Nephron (organoid): ENCODE measurements around the gene PSMD11.

ENCODE experiments used
- H3K27ac Mint-ChIP-seq, 3 experiments: 2 replicates each; pipeline ENCODE4 v1.8.0; 2020; ENCODE audit warnings: mixed read lengths in 3 of 3, mild to moderate bottlenecking in 2 of 3, moderate library complexity in 1 of 3
- H3K27me3 Mint-ChIP-seq: 2 replicates; pipeline ENCODE4 v1.8.0; 2021; ENCODE audit warnings: low read depth, mild to moderate bottlenecking, moderate library complexity, mixed read lengths
- H3K36me3 Mint-ChIP-seq: 2 replicates; pipeline ENCODE4 v1.8.0; 2020; ENCODE audit warnings: low read depth, mixed read lengths
- H3K4me1 Mint-ChIP-seq: 2 replicates; pipeline ENCODE4 v1.8.0; 2020; ENCODE audit warnings: mixed read lengths
- H3K4me3 Mint-ChIP-seq, 3 experiments: 2 replicates each; pipeline ENCODE4 v1.8.0; 2020; ENCODE audit warnings: mild to moderate bottlenecking in 3 of 3, mixed read lengths in 3 of 3, moderate library complexity in 2 of 3
- H3K9me3 Mint-ChIP-seq: 2 replicates; pipeline ENCODE4 v1.8.0; 2020; ENCODE audit warnings: mixed read lengths
- TF ChIP-seq, protein P1 (sequence below), 3 experiments: fragments of 200-600 bp; sonication (generic); IDR thresholded peaks; one replicate each; pipeline ENCODE4 v1.5.0; 2021; ENCODE audit warnings: antibody characterized with exemption in 3 of 3; ENCODE audit not compliant: unreplicated experiment in 3 of 3

The PSMD11 gene

GRCh38 chr17:32440722-32441121 lies 3.6 kb upstream of the PSMD11 start:
- Mint-ChIP-seq H3K27ac (no peak overlapping the region), H3K27me3 (peaks cover 8% of the 10 kb centered on the region), H3K9me3 (peaks cover 6% of the 10 kb centered on the region), H3K4me1 (peaks cover 8% of the 10 kb centered on the region), H3K4me3 (peak overlapping the region; percentile 10 to 41 (median 24)), H3K36me3 (peaks cover 3% of the 10 kb centered on the region)
- TF ChIP-seq, protein P1, sequence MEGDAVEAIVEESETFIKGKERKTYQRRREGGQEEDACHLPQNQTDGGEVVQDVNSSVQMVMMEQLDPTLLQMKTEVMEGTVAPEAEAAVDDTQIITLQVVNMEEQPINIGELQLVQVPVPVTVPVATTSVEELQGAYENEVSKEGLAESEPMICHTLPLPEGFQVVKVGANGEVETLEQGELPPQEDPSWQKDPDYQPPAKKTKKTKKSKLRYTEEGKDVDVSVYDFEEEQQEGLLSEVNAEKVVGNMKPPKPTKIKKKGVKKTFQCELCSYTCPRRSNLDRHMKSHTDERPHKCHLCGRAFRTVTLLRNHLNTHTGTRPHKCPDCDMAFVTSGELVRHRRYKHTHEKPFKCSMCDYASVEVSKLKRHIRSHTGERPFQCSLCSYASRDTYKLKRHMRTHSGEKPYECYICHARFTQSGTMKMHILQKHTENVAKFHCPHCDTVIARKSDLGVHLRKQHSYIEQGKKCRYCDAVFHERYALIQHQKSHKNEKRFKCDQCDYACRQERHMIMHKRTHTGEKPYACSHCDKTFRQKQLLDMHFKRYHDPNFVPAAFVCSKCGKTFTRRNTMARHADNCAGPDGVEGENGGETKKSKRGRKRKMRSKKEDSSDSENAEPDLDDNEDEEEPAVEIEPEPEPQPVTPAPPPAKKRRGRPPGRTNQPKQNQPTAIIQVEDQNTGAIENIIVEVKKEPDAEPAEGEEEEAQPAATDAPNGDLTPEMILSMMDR (IDR thresholded peaks at IDR 0.05; ENCODE audit: unreplicated experiment in 3 of 3), result no peak

DNA sequence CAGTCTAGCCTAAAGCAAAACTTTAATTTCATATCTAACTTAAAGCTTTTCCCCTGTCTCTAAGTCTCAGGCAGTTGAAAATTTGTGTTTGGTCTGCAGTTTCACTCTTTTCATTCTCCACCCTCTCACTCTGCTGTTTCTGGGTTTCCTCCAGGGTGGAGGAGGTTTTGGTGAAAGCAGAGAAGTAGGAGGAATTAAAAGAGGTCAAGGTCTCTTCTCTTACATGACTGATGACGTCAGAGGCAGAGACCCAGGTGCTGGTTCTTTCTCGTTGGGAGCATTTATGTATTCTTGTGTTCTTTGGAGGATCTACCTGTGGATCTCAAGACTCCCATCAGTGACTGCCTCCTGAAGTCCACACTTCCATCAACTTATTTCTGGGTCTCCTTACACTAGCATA lies 2.4 kb upstream of the PSMD11 start:
- Mint-ChIP-seq H3K9me3 (no peaks in the 10 kb centered on the region), H3K27ac (no peak overlapping the region), H3K4me1 (peaks cover 18% of the 10 kb centered on the region)

GRCh38 chr17:32443827-32444300 lies 446 bp upstream of the PSMD11 start:
- TF ChIP-seq, protein P1 (IDR thresholded peaks at IDR 0.05; ENCODE audit: unreplicated experiment in 3 of 3), result peak in 1 of 3 experiments; percentile 99
- H3K4me1 Mint-ChIP-seq, result peaks cover 21% of the 10 kb centered on the region

More for the DNA sequence above, 2.4 kb upstream of the PSMD11 start:
- H3K36me3 Mint-ChIP-seq, result peaks cover 9% of the 10 kb centered on the region
- TF ChIP-seq, protein P1 (IDR thresholded peaks at IDR 0.05; ENCODE audit: unreplicated experiment in 3 of 3), result no peak
- H3K4me3 Mint-ChIP-seq, result peak overlapping the region in 1 of 3 experiments; percentile 12
- peaks cover 8% of the 10 kb centered on the region for H3K27me3 Mint-ChIP-seq

GRCh38 chr17:32445074-32445415 lies 735 bp downstream of the PSMD11 start:
- Mint-ChIP-seq H3K9me3 (no peaks in the 10 kb centered on the region), H3K36me3 (peaks cover 25% of the 10 kb centered on the region), H3K4me3 (peak overlapping the region; percentile 95 to 97 (median 96)), H3K4me1 (peaks cover 21% of the 10 kb centered on the region), H3K27ac (peak overlapping the region; percentile 53 to 91 (median 81)), H3K27me3 (peaks cover 8% of the 10 kb centered on the region)
- TF ChIP-seq, protein P1 (IDR thresholded peaks at IDR 0.05; ENCODE audit: unreplicated experiment in 3 of 3), result no peak

More at GRCh38 chr17:32443827-32444300, 446 bp upstream of the PSMD11 start:
- peak overlapping the region in 2 of 3 experiments; percentile 86 to 91 for H3K27ac Mint-ChIP-seq
- H3K27me3 Mint-ChIP-seq, result peaks cover 8% of the 10 kb centered on the region
- H3K9me3 Mint-ChIP-seq, result no peaks in the 10 kb centered on the region
- peaks cover 17% of the 10 kb centered on the region for H3K36me3 Mint-ChIP-seq
- H3K4me3 Mint-ChIP-seq, result peak overlapping the region; percentile 95 to 97 (median 96)

- H3K27me3 Mint-ChIP-seq, result peaks cover 8% of the 10 kb centered on the region
- H3K27ac Mint-ChIP-seq, result peak overlapping the region; percentile 53 to 91 (median 81)
- TF ChIP-seq, protein P1 (IDR thresholded peaks at IDR 0.05; ENCODE audit: unreplicated experiment in 3 of 3), result no peak
- no peaks in the 10 kb centered on the region for H3K9me3 Mint-ChIP-seq
- peaks cover 27% of the 10 kb centered on the region for H3K36me3 Mint-ChIP-seq
- peaks cover 21% of the 10 kb centered on the region for H3K4me1 Mint-ChIP-seq
- peak overlapping the region; percentile 95 to 97 (median 96) for H3K4me3 Mint-ChIP-seq
Observed at GRCh38 chr17:32445497-32445896, 1.2 kb downstream of the PSMD11 start.

GRCh38 chr17:32445971-32446370 lies 1.7 kb downstream of the PSMD11 start:
- Mint-ChIP-seq H3K27me3 (peaks cover 8% of the 10 kb centered on the region), H3K4me3 (peak overlapping the region; percentile 95 to 97 (median 96)), H3K9me3 (no peaks in the 10 kb centered on the region), H3K36me3 (peaks cover 32% of the 10 kb centered on the region), H3K27ac (peak overlapping the region in 2 of 3 experiments; percentile 53 to 81), H3K4me1 (peaks cover 21% of the 10 kb centered on the region)
- TF ChIP-seq, protein P1 (IDR thresholded peaks at IDR 0.05; ENCODE audit: unreplicated experiment in 3 of 3), result no peak
